T-helper 1 cell treated with Interleukin-12 subunit alpha and Interleukin-12 subunit beta and Interleukin-4 antibody, amounts not matched to agents 30 μg/mL and 1 μg/mL, for 36 hours (primary cell): Measurements from ENCODE around the gene ZNF525.

Experiments
- H3K27ac Mint-ChIP-seq: one replicate; pipeline ENCODE4 v1.8.0; 2021; ENCODE audit warnings: mild to moderate bottlenecking, mixed read lengths
- H3K27me3 Mint-ChIP-seq: one replicate; pipeline ENCODE4 v1.8.0; 2021; ENCODE audit warnings: low read depth, mixed read lengths
- H3K36me3 Mint-ChIP-seq: one replicate; pipeline ENCODE4 v1.8.0; 2021; ENCODE audit warnings: low read depth, mixed read lengths
- H3K4me1 Mint-ChIP-seq: one replicate; pipeline ENCODE4 v1.8.0; 2021; ENCODE audit warnings: low read depth, mixed read lengths
- H3K4me3 Mint-ChIP-seq: one replicate; pipeline ENCODE4 v1.8.0; 2021; ENCODE audit warnings: mild to moderate bottlenecking, moderate library complexity, mixed read lengths
- H3K9me3 Mint-ChIP-seq: one replicate; pipeline ENCODE4 v1.8.0; 2021; ENCODE audit warnings: mixed read lengths

Gene ZNF525

DNA sequence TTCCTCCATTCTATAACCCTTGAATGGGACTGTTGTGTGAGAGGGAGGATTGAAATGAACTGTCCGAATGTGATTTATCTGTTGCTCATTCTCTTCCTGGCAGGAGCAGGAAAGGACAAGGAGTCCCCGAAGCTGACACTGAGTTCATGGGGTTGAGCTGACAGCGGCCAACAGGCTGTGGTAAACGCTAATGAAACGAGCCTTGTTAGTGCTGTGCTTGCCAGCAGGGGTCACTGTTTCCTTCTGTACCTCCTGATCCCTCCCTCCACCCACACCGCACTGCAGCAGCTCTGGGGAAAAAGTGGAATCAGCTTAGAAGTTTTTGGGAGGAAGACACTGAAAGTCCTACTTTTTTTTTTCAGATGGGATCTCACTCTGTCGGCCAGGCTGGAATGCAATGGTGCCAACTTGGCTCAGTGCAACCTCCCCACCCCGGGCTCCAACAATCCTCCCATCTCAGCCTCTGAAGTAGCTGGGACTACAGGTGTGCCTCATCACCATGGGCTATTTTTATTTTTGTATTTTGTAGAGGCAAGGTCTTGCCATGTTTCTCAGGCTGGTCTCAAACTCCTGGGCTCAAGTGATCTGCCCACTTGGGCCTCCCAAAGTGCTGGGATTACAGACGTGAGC, 59.6 kb downstream of the ZNF525 start:
- no peak overlapping the region for H3K27ac Mint-ChIP-seq

GRCh38 chr19:53431399-53432087, 66.0 kb downstream of the ZNF525 start, which contains the start of gene ZNF761:
Gene ZNF761, plus strand, starts transcription at chr19:53431984. Its CDS starts 15,285 bp downstream, at chr19:53447269.
- Mint-ChIP-seq H3K9me3 (peaks cover 19% of the 10 kb centered on the region), H3K4me3 (peak within 1 kb of the TSS; percentile 90), H3K27ac (peak within 1 kb of the TSS; percentile 92), H3K4me1 (peaks cover 22% of the 10 kb centered on the region), H3K36me3 (peaks cover 34% of the 10 kb centered on the region), H3K27me3 (no peaks in the 10 kb centered on the region)

More for the DNA sequence above, 59.6 kb downstream of the ZNF525 start:
- peaks cover 6% of the 10 kb centered on the region for H3K9me3 Mint-ChIP-seq
- H3K27me3 Mint-ChIP-seq, result no peaks in the 10 kb centered on the region
- H3K4me1 Mint-ChIP-seq, result peaks cover 3% of the 10 kb centered on the region
- no peak overlapping the region for H3K4me3 Mint-ChIP-seq
- H3K36me3 Mint-ChIP-seq, result no peaks in the 10 kb centered on the region

DNA sequence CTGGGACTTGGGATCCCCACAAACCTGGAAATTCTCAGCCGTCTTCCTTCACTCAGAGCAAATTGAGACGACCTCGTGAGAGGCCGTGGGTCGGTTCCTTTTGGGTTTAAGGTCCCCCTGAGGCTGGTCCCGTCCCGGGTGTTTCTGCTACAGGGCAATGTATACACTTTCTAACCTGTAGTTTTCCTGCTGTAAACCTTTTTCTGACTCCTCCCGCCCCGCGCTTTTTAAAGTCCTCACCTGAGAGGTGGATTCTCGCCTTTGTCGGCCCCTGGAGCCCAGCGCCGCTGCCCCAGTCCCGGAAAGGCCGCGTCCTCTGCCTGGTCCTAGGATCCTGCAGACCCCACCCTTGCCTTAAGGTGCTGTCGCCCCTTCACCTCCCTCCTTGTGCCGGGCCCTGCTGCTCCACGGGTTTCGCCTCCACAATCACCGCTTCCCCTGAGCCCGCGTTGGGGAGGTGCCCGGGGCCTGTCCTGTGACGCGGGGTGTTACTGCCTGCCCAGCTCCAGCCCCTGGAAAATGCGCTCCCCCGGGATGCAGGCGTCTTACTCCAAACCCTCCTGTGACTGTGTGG, 66.7 kb downstream of the ZNF525 start:
- Mint-ChIP-seq H3K9me3 (peaks cover 19% of the 10 kb centered on the region), H3K4me3 (peak overlapping the region; percentile 90), H3K36me3 (peaks cover 39% of the 10 kb centered on the region), H3K27ac (peak overlapping the region; percentile 92), H3K27me3 (no peaks in the 10 kb centered on the region), H3K4me1 (peaks cover 22% of the 10 kb centered on the region)
